Dermis microvascular lymphatic vessel endothelial cell (primary cell): ENCODE results near the gene KIF26A. TPM values are rescaled to one million over a fixed set of nuclear protein-coding genes. Genes with fewer than 3 reads are reported as not detected.

Source experiments
- DNase-seq, 2 donors: peaks; one replicate each; pipeline versions ENCODE4 v3.0.0 to v3.0.0-alpha.2; 2010; ENCODE audit warnings: low read depth in 2 of 2
- total RNA-seq: library from RNA; depleted of rRNA; stranded (reverse); fragments of >200 nt; gene quantifications from 2 replicates; pipeline ENCODE4 v1.2.1, GENCODE V29; 2014

The KIF26A gene
- total RNA-seq, 1 donor from 2014 or later = 9.2 TPM

DNA sequence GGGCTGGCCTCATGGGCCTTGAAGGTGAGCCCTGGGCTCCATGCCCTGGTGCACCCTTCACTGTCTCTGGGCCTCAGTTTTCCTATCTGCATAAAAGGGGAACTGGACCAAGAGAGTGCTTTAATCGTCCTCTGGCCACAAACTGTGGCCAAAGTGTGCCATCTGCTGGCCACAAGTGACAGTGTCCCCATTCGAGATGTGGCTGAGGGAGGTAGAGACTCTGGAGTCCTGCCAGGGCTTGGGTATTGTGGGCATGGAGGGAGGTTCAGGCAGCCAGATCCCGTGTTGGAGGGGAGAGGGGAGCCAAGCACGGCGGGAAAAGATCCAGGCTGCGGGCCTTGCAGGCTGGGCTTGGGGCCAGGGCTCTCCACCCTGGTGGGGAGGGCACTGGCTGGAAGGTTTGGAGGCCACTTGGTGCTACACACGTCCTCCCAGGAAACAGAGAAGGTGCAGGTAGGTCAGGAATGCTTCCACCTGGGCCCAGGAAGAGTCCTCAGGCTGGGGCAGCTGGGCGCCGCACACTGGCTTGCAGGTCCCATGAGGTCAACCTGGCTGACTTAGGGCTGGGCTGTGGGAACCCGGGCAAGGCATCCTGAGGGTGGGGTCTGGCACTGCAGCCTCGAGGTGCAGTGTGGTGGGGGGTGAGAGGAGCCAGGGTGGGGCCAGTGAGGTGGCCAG lies 7.3 kb upstream of the KIF26A start:
- peak; percentile 25 to 51 for DNase-seq

DNA sequence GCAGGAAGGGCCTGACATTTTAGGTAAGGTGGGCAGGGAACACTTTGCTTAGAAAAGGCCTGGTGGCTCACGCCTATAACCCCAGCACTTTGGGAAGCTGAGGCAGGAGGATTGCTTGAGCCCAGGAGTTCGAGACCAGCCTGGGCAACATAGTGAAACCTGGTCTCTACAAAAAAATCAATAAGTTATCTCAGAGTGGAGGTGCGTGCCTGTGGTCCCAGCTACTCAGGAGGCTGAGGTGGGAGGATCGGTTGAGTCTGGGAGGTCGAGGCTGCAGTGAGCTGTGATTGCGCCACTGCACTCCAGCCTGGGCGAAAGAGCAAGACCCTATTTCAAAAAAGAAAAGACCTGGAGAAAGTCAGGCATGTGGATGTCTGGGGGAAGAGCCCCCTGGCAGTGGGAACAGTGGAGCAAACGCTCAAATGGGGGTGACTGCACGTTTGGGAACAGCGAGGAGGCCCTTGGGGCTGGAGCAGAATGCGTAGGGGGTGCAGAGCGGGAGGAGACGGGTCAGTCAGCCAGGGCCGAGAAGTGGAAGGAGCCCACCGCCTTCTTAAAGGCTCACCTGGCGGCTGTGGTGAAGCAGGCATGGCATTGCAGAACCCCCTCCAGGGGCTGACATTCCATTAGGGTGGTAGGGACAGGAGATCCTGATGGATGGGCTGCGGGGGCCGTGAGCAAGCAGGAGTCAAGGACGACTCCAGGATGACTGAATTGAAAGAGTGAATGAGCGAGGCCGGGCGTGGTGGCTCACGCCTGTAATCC lies 6.2 kb upstream of the KIF26A start:
- DNase-seq = no peak

DNA sequence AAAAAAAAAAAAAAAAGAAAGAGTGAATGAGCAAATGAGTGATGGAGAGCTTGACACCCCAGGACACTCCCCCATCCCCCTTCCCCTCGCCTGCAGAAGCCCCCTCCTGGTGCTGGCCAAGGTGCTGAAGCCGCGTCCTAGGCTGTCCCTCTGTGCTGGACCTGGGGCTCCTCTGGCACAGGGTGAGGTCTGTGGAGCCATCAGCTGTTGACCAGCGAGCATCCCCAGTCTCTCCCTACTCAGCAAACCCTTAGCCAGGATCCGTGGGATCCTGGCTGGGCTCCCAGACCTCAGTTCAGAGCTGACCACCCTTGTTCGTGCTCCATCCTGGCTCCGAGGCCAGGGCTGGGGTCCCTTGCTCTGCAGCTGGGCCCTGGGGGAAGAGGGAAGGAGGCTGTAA lies 5.4 kb upstream of the KIF26A start:
- no peak for DNase-seq

GRCh38 chr14:104133496-104133895 lies 4.9 kb upstream of the KIF26A start:
- DNase-seq = no peak

DNA sequence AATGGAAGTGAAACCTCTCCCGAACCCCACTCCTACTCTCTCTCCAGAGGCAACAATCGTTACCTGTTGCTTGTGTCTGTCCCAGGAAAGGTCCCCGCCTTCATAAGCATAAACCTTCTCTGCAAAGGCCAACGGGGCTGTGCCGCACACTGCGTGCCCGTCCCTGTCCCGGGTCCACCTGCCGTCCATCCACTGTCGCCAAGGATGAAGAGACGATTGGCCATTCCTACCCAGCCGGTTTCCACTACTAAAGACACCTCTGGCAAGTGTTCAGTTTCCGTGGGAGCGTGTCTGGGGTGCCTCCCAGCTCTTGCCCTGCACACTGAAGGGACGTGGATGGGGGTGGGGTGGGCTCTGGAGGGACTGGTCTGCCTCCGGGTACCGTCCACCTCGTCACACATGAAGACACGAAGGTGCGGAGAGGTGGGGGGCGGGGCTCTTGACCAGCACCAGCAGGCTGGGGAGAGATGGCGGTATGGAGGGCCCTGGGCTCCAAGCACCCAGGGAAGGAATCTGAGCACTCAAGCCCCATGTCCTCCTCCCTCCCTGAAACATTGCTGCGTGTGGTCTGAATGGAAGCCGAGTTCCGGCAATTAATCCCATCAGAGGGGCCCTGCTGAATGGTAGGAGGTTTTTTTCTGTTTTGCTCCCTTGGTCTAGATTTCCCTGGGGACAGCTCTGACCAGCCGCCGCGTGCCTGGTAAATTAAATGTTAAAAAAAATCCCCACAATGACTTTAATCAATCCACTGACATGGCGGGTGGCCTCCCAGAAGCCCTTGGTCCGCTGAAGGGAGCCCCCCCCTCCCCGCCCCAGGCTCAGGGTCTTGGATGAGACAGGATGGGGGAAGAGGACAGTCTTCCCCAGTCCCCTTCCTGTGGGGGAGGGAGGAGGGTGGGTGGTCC lies 4.1 kb upstream of the KIF26A start:
- DNase-seq = no peak

- peak in 1 of 2 donors; percentile 28 for DNase-seq
Observed at GRCh38 chr14:104135121-104135903, 3.1 kb upstream of the KIF26A start.

DNA sequence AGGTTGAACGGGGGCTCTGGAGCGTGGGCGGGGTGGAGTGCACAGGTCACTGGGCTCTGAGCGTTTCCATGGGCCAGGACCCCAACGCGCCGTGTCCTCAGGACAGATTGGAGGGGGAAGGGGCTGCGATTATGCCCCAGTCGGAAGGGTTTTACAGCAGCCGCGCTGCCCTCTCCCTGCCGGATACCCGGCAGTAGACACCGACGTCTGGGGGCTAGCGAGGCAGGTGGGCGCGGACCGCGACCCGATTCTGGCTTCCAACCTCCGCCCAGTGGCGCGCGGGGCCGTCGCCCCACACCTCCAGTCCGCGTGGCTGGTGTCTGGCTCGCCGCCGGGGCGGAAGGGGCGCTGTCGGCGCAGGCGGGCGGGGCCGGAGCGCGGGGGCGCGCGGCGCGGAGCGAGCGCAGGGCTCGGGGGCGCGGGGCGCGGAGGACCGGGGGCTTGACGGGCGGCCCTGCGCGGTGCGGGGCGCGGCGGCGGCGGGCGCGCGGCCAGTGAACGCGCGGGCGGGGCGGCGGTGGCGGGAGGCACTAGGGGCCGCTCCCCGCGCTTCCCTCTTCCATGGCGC lies 2.4 kb upstream of the KIF26A start:
- no peak for DNase-seq

- DNase-seq = no peak
Observed at GRCh38 chr14:104136472-104137296, 1.7 kb upstream of the KIF26A start.

- DNase-seq = peak; percentile 36 to 43
Observed at GRCh38 chr14:104137297-104138097, 890 bp upstream of the KIF26A start.

- no peak for DNase-seq
Observed at GRCh38 chr14:104138718-104139459, 502 bp downstream of the KIF26A start.

GRCh38 chr14:104139460-104140212 lies 1.2 kb downstream of the KIF26A start:
- DNase-seq = no peak

DNA sequence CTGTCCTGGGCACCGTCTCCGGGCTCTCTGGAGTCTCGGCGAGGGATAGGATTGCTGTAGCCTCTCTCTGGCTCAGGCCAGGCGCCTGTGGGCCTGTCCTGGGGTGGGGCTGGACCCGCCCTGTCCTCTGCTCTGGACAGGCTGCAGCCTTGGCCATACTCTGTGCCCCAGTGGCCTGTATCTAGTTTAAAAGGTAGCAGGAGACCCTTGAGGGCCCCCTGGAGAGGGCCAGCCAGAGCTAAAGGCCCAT lies 1.8 kb downstream of the KIF26A start:
- no peak for DNase-seq

- no peak for DNase-seq
Observed at GRCh38 chr14:104140463-104141331, 2.3 kb downstream of the KIF26A start.

- DNase-seq = no peak
Observed at GRCh38 chr14:104141621-104142091, 3.3 kb downstream of the KIF26A start.

- no peak for DNase-seq
Observed at GRCh38 chr14:104142136-104142945, 4.0 kb downstream of the KIF26A start.

GRCh38 chr14:104142946-104143470 lies 4.6 kb downstream of the KIF26A start:
- DNase-seq = no peak
